K562 (cell line): Measurements from ENCODE around the gene SCN4A. TPM values are rescaled to one million over a fixed set of nuclear protein-coding genes. Genes with fewer than 3 reads are reported as not detected.

Experiments used
- ATAC-seq: fragments of 200-7000 bp; cut with Tn5 transposase; 3 replicates; pipeline ENCODE4 v1.9.1; 2020; ENCODE audit warnings: moderate library complexity
- BruUV-seq: library from RNA; stranded (reverse); fragments of 400-500 nt; replicated peaks from 2 replicates; lab custom pipeline; 2021; lab: Mats Ljungman, UMichigan
- CTCF ChIA-PET: fragments of 300-600 bp; formaldehyde crosslinking; extraction: SDS; loops from one replicate; lab custom pipeline; 2021; ENCODE audit warnings: low intra/inter-chr PET ratio; lab: Yijun Ruan, JAX
- POLR2A ChIA-PET: fragments of 300-600, 350-650 bp; sonication (Branson Sonifier 250); formaldehyde crosslinking; extraction: SDS; loops from one replicate; lab custom pipeline; 2021; ENCODE audit warnings: antibody characterized with exemption, inconsistent platforms; lab: Yijun Ruan, JAX
- DNase-seq, 4 experiments: peaks; one replicate each; pipeline versions ENCODE4 v3.0.0 to v3.0.0-alpha.2; 2011 to 2018; ENCODE audit warnings: low spot score in 3 of 4, mixed read lengths in 3 of 4; ENCODE audit errors: extremely low read depth in 1 of 4
- FAIRE-seq: peaks from 2 replicates; lab custom pipeline; 2011; peaks lifted over from hg19 to GRCh38; lab: Jason Lieb, UNC
- H2AFZ ChIP-seq: 2 replicates; pipeline ENCODE4 v1.6.0; 2011; ENCODE audit warnings: low read depth, low read length, control low read depth, inconsistent platforms
- H3K27ac ChIP-seq: fragments of 200-600 bp; 3 replicates; pipeline ENCODE4 v1.8.0; 2011; ENCODE audit warnings: low read depth, mild to moderate bottlenecking, control low read depth, inconsistent platforms, low read length, moderate library complexity, mixed read lengths; ENCODE audit errors: extremely low read depth
- H3K27me3 ChIP-seq, 2 experiments: fragments of 300-600 bp in 1 of 2; 2 replicates in 1 of 2; 3 replicates in 1 of 2; pipeline versions ENCODE4 v1.6.0 to v1.8.0; 2011; ENCODE audit warnings: inconsistent platforms in 2 of 2, low read length in 2 of 2, mild to moderate bottlenecking in 1 of 2, mixed read lengths in 1 of 2, moderate library complexity in 1 of 2; ENCODE audit not compliant: control insufficient read depth in 2 of 2, insufficient read depth in 2 of 2
- H3K36me3 ChIP-seq: fragments of 300-600 bp; 3 replicates; pipeline ENCODE4 v1.8.0; 2011; ENCODE audit warnings: mild to moderate bottlenecking, low read length, inconsistent platforms; ENCODE audit not compliant: control insufficient read depth, insufficient read depth
- H3K4me1 ChIP-seq, 2 experiments: fragments of 200-600 bp in 1 of 2; replicated peaks in 1 of 2; 2 replicates in 1 of 2; 3 replicates in 1 of 2; pipeline versions ENCODE4 v1.5.1 to v1.8.0; 2011; ENCODE audit warnings: inconsistent platforms in 2 of 2, low read length in 2 of 2, mild to moderate bottlenecking in 1 of 2, mixed read lengths in 1 of 2, moderate library complexity in 1 of 2; ENCODE audit not compliant: control insufficient read depth in 2 of 2, insufficient read depth in 2 of 2
- H3K4me2 ChIP-seq: 2 replicates; pipeline ENCODE4 v1.6.1; 2011; ENCODE audit warnings: low read length, control low read depth, inconsistent platforms, mixed read lengths; ENCODE audit not compliant: insufficient read depth
- H3K4me3 ChIP-seq: fragments of 200-600 bp; sonication (generic), shearing (Covaris generic); 2 replicates; pipeline ENCODE4 v1.5.1; 2016; ENCODE audit warnings: control low read depth, inconsistent platforms
- H3K79me2 ChIP-seq: fragments of 200-600 bp; 3 replicates; pipeline ENCODE4 v1.8.0; 2011; ENCODE audit warnings: low read length, inconsistent platforms; ENCODE audit not compliant: control insufficient read depth, insufficient read depth
- H3K9ac ChIP-seq, 2 experiments: 2 replicates each; pipeline versions ENCODE4 v1.6.0 to v1.6.1; 2011; ENCODE audit warnings: low read depth in 2 of 2, low read length in 2 of 2, control low read depth in 1 of 2, inconsistent platforms in 1 of 2, mild to moderate bottlenecking in 1 of 2, mixed read lengths in 1 of 2; ENCODE audit not compliant: insufficient read depth in 1 of 2
- H3K9me1 ChIP-seq: one replicate; pipeline ENCODE4 v1.6.0; 2011; ENCODE audit warnings: inconsistent platforms, mild to moderate bottlenecking, low read length, moderate library complexity; ENCODE audit not compliant: control insufficient read depth, insufficient read depth
- H3K9me3 ChIP-seq: replicated peaks from 2 replicates; pipeline ENCODE4 v1.5.1; 2011; ENCODE audit warnings: low read depth, low read length, inconsistent platforms; ENCODE audit not compliant: control insufficient read depth, insufficient read depth
- H4K20me1 ChIP-seq: replicated peaks from 2 replicates; pipeline ENCODE4 v1.6.1; 2011; ENCODE audit warnings: low read length, inconsistent platforms, mixed read lengths; ENCODE audit not compliant: control insufficient read depth, insufficient read depth
- ATF1 ChIP-seq, 2 experiments: fragments of 450-650 bp in 1 of 2; IDR thresholded peaks; 2 replicates each; pipeline ENCODE4 v1.6.1; 2016; ENCODE audit warnings: missing compliant biosample characterization in 1 of 2, missing genetic modification characterization in 1 of 2
- CEBPZ ChIP-seq: fragments of 150-350 bp; IDR thresholded peaks from 2 replicates; pipeline ENCODE4 v1.6.1; 2014; ENCODE audit warnings: low read depth, mild to moderate bottlenecking, low read length, borderline replicate concordance
- DLX4 ChIP-seq: fragments of 250-450 bp; sonication (Bioruptor Pico); IDR thresholded peaks from 2 replicates; pipeline ENCODE4 v1.6.1; 2021; ENCODE audit warnings: mild to moderate bottlenecking
- FOXJ2 ChIP-seq: fragments of 200-800 bp; sonication (Bioruptor generic); IDR thresholded peaks from 2 replicates; pipeline ENCODE4 v1.6.1; 2016; ENCODE audit warnings: missing genetic modification characterization, missing compliant biosample characterization
- HMBOX1 ChIP-seq: sonication (generic); IDR thresholded peaks from 2 replicates; pipeline ENCODE4 v1.6.1; 2016
- PTRF ChIP-seq: fragments of 450-650 bp; IDR thresholded peaks from 2 replicates; pipeline ENCODE4 v1.6.1; 2016; ENCODE audit warnings: mild to moderate bottlenecking, missing genetic modification characterization, missing compliant biosample characterization
- TBP ChIP-seq: optimal IDR thresholded peaks from 2 replicates; pipeline ENCODE3; 2011; ENCODE audit warnings: low read depth, low read length, improper control_type of control experiment
- ZNF175 ChIP-seq: fragments of 200-800 bp; sonication (Bioruptor generic); IDR thresholded peaks from 2 replicates; pipeline ENCODE4 v1.6.1; 2016; ENCODE audit warnings: low read depth, mild to moderate bottlenecking, missing genetic modification characterization, missing compliant biosample characterization
- ZNF354B ChIP-seq: fragments of 250-450 bp; sonication (Bioruptor Pico); IDR thresholded peaks from 2 replicates; pipeline ENCODE4 v1.4.0; 2020
- ZNF507 ChIP-seq: conservative IDR thresholded peaks from 2 replicates; pipeline ENCODE4 v1.6.1; 2017; ENCODE audit warnings: missing genetic modification characterization, missing compliant biosample characterization
- WGBS: fragments of 100-300 bp; shearing (Covaris generic); methylation state at CpG from one replicate; pipeline ENCODE4 v1.1.6; 2016; ENCODE audit warnings: low coverage, mixed read lengths; ENCODE audit not compliant: insufficient coverage; ENCODE audit errors: missing lambda C conversion rate; 5-methylcytosine and 5-hydroxymethylcytosine counted together
- in situ Hi-C: fragments of 300-500 bp; cut with MboI; formaldehyde crosslinking; loops from 4 replicates; pipeline ENCODE4 v1.15.0; 2018; ENCODE audit warnings: inconsistent platforms, mixed read lengths
- intact Hi-C: fragments of 100-400 bp; cut with micrococcal nuclease; formaldehyde crosslinking; loops from 2 replicates; pipeline ENCODE4 v1.14.2; 2022
- polyA plus RNA-seq, 8 experiments: library from polyadenylated mRNA; depleted of rRNA in 4 of 8; stranded (reverse) in 5 of 8; unstranded in 3 of 8; fragments of >200 nt; fragmentation: Nextera tagmentation in 2 of 8; fragmentation: Illumina TruSeq in 1 of 8; extraction: Ambion mirVana in 2 of 8; extraction: Trizol in 1 of 8; gene quantifications; 2 replicates each; pipeline versions ENCODE4 v1.2.1 to v1.2.3, GENCODE V29; 2011 to 2014; ENCODE audit warnings: inconsistent platforms in 1 of 8, missing spikeins in 1 of 8
- total RNA-seq, 7 experiments: library from RNA; depleted of rRNA in 6 of 7; stranded (reverse); fragments of >200 nt in 6 of 7; fragmentation: Illumina TruSeq in 2 of 7; extraction: Trizol in 2 of 7; gene quantifications; 2 replicates each; pipeline versions ENCODE4 v1.2.1 to v1.2.3, GENCODE V29; 2011 to 2021; ENCODE audit warnings: low replicate concordance in 1 of 7

The SCN4A gene
- total and polyA plus RNA-seq, 9 of the 15 experiments (the other 6 are each of a cell fraction or from before 2014, with no cell fraction given): 0.29 to 2.6 (median 1.4) TPM

- no TSS peak for BruUV-seq
- POLR2A ChIA-PET: no interaction called here
- WGBS: 13% methylated on average over 6 of the region's 6 CpGs
- FAIRE-seq: no peak
- Histone ChIP-seq H3K9ac (no peak overlapping the region), H3K36me3 (no peaks in the 10 kb centered on the region), H3K4me3 (no peak overlapping the region), H3K79me2 (no peaks in the 10 kb centered on the region), H3K27ac (no peak overlapping the region), H3K4me1 (peaks cover 0 to 24% of the 10 kb centered on the region in 2 experiments; a peak in 2 of 5 replicates), H2AFZ (no peak overlapping the region), H3K4me2 (no peak overlapping the region), H4K20me1 (no peaks in the 10 kb centered on the region; the same call in 1 of the 2 replicates), H3K27me3 (peaks cover 22 to 43% of the 10 kb centered on the region in 2 experiments), H3K9me3 (no peaks in the 10 kb centered on the region; the same call in 1 of the 2 replicates), H3K9me1 (no peaks in the 10 kb centered on the region)
- TF ChIP-seq ZNF354B (CRISPR knock-in tag): no peak
- no peak for TF ChIP-seq ZNF175 (CRISPR knock-in tag)
- no peak for TF ChIP-seq CEBPZ
- no peak for TF ChIP-seq ZNF507
- no peak for TF ChIP-seq TBP
- TF ChIP-seq HMBOX1: no peak
- no peak for TF ChIP-seq PTRF (tag)
- TF ChIP-seq DLX4 (CRISPR knock-in tag): no peak
- no peak for TF ChIP-seq ATF1 (CRISPR knock-in tag; IDR thresholded peaks at IDR 0.05)
- no peak for TF ChIP-seq ATF1 (tag; IDR thresholded peaks at IDR 0.05)
- no peak for TF ChIP-seq FOXJ2 (tag)
- ATAC-seq: no peak
- CTCF ChIA-PET: interaction anchor here (0.6 kb wide), 1 partner anchor 46 kb away, joined by 3 read pairs; no protein-coding TSS in a partner anchor
- in situ Hi-C loops: no loop called here
- no peak for DNase-seq
- intact Hi-C loops: no loop called here
Measured at GRCh38 chr17:63937319-63937718, 35.4 kb downstream of the SCN4A start.
